Ishikawa (cell line): Measurements from ENCODE around the gene TRPV4.

Experiments
- CREB1 ChIP-seq: IDR thresholded peaks from 2 replicates; pipeline ENCODE4 v1.6.1; 2012; ENCODE audit warnings: low read depth
- EGR1 ChIP-seq: IDR thresholded peaks from 2 replicates; pipeline ENCODE4 v1.6.1; 2012
- EP300 ChIP-seq: IDR thresholded peaks from 2 replicates; pipeline ENCODE4 v1.6.1; 2012; ENCODE audit warnings: borderline replicate concordance
- NFIC ChIP-seq: IDR thresholded peaks from 2 replicates; pipeline ENCODE4 v1.6.1; 2012
- TF ChIP-seq, protein P1 (sequence below): IDR thresholded peaks from 2 replicates; pipeline ENCODE4 v1.6.1; 2012; ENCODE audit warnings: low read depth, mild to moderate bottlenecking

DNA sequence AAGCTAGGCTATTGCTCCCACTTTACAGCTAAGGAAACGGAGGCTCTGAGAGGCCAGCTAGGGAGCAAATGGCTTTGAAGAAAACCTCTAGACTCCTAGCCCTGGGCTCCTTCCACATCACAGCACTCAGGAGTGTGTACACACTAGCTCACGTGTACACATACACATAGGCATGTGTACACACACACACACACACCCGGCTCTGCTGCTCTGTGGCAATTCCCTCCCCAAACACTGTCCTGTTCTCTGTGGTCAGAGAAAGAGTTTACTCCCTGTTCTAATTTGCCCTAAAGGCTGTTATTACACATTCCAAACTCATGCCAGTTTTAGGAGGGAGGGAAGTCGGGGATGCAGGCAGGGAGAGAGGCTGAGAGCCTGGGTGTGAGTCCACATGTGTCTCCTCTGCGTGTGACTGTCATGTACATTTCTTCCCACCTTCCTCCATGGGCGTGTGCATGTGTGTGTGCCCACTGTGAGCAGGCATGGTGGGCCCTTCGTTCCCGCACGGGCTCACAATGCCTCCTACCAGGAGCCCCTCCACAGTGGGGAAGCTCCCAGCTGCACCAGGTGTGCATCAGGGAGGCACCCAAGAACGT lies 14.2 kb downstream of the TRPV4 start:
- TF ChIP-seq EP300 (no peak), EGR1 (no peak), NFIC (no peak), CREB1 (no peak)
- TF ChIP-seq, protein P1, sequence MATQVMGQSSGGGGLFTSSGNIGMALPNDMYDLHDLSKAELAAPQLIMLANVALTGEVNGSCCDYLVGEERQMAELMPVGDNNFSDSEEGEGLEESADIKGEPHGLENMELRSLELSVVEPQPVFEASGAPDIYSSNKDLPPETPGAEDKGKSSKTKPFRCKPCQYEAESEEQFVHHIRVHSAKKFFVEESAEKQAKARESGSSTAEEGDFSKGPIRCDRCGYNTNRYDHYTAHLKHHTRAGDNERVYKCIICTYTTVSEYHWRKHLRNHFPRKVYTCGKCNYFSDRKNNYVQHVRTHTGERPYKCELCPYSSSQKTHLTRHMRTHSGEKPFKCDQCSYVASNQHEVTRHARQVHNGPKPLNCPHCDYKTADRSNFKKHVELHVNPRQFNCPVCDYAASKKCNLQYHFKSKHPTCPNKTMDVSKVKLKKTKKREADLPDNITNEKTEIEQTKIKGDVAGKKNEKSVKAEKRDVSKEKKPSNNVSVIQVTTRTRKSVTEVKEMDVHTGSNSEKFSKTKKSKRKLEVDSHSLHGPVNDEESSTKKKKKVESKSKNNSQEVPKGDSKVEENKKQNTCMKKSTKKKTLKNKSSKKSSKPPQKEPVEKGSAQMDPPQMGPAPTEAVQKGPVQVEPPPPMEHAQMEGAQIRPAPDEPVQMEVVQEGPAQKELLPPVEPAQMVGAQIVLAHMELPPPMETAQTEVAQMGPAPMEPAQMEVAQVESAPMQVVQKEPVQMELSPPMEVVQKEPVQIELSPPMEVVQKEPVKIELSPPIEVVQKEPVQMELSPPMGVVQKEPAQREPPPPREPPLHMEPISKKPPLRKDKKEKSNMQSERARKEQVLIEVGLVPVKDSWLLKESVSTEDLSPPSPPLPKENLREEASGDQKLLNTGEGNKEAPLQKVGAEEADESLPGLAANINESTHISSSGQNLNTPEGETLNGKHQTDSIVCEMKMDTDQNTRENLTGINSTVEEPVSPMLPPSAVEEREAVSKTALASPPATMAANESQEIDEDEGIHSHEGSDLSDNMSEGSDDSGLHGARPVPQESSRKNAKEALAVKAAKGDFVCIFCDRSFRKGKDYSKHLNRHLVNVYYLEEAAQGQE: no peak
